DOHH2 (cell line): ENCODE results near the gene PXK.
A peak's percentile ranks its signal among the peaks of the same experiment; 100 is the strongest.

Source experiments
- H3F3A ChIP-seq: fragments of 200-600 bp; sonication (generic), shearing (Covaris generic); 2 replicates; pipeline ENCODE4 v1.6.0; 2016; ENCODE audit warnings: antibody characterized with exemption, mild to moderate bottlenecking; ENCODE audit not compliant: control insufficient read depth, insufficient read depth
- H3K27ac ChIP-seq: fragments of 200-600 bp; sonication (generic); 2 replicates; pipeline ENCODE4 v1.5.1; 2014; ENCODE audit warnings: low read depth, mild to moderate bottlenecking, low read length, moderate library complexity
- H3K27me3 ChIP-seq: fragments of 200-600 bp; sonication (generic); 2 replicates; pipeline ENCODE4 v1.6.1; 2014; ENCODE audit warnings: mild to moderate bottlenecking, low read length, mixed read lengths; ENCODE audit not compliant: control insufficient read depth
- H3K36me3 ChIP-seq: fragments of 200-600 bp; sonication (generic); 2 replicates; pipeline ENCODE4 v1.6.1; 2014; ENCODE audit warnings: mild to moderate bottlenecking, low read length, moderate library complexity, mixed read lengths; ENCODE audit not compliant: control insufficient read depth
- H3K4me1 ChIP-seq: fragments of 200-600 bp; sonication (generic); 2 replicates; pipeline ENCODE4 v1.6.1; 2014; ENCODE audit warnings: mild to moderate bottlenecking, low read length, mixed read lengths; ENCODE audit not compliant: control insufficient read depth
- H3K4me2 ChIP-seq: fragments of 200-600 bp; sonication (generic); 2 replicates; pipeline ENCODE4 v1.6.0; 2014; ENCODE audit warnings: mild to moderate bottlenecking, low read length, moderate library complexity
- H3K4me3 ChIP-seq: fragments of 200-600 bp; sonication (generic); 2 replicates; pipeline ENCODE4 v1.5.1; 2014; ENCODE audit warnings: mild to moderate bottlenecking, low read length, mixed read lengths
- H3K79me2 ChIP-seq: fragments of 200-600 bp; sonication (generic); 2 replicates; pipeline ENCODE4 v1.6.1; 2014; ENCODE audit warnings: mild to moderate bottlenecking, low read length, mixed read lengths; ENCODE audit not compliant: control insufficient read depth
- H3K9me2 ChIP-seq: fragments of 200-600 bp; sonication (generic); replicated peaks from 2 replicates; pipeline ENCODE4 v1.6.1; 2014; ENCODE audit warnings: mild to moderate bottlenecking, low read length, mixed read lengths; ENCODE audit not compliant: control insufficient read depth
- H3K9me3 ChIP-seq: fragments of 200-600 bp; sonication (generic); 2 replicates; pipeline ENCODE4 v1.6.1; 2014; ENCODE audit warnings: antibody characterized with exemption, low read length, mixed read lengths; ENCODE audit not compliant: control insufficient read depth, insufficient read depth
- H4K20me1 ChIP-seq: fragments of 200-600 bp; sonication (generic); 2 replicates; pipeline ENCODE4 v1.6.0; 2014; ENCODE audit warnings: low read depth, mild to moderate bottlenecking, antibody characterized with exemption, low read length, moderate library complexity; ENCODE audit not compliant: control insufficient read depth, insufficient read depth
- EZH2phosphoT487 ChIP-seq: fragments of 200-600 bp; sonication (generic); IDR thresholded peaks from 2 replicates; pipeline ENCODE4 v1.6.1; 2017; ENCODE audit warnings: borderline replicate concordance, mild to moderate bottlenecking, antibody characterized with exemption, low read length, moderate library complexity, mixed read lengths
- TF ChIP-seq, protein P1 (sequence below): fragments of 200-600 bp; sonication (generic); IDR thresholded peaks from one replicate; pipeline ENCODE4 v1.5.1; 2014; ENCODE audit warnings: antibody characterized with exemption, mild to moderate bottlenecking, low read depth, low read length; ENCODE audit not compliant: poor library complexity, severe bottlenecking

The PXK gene

DNA sequence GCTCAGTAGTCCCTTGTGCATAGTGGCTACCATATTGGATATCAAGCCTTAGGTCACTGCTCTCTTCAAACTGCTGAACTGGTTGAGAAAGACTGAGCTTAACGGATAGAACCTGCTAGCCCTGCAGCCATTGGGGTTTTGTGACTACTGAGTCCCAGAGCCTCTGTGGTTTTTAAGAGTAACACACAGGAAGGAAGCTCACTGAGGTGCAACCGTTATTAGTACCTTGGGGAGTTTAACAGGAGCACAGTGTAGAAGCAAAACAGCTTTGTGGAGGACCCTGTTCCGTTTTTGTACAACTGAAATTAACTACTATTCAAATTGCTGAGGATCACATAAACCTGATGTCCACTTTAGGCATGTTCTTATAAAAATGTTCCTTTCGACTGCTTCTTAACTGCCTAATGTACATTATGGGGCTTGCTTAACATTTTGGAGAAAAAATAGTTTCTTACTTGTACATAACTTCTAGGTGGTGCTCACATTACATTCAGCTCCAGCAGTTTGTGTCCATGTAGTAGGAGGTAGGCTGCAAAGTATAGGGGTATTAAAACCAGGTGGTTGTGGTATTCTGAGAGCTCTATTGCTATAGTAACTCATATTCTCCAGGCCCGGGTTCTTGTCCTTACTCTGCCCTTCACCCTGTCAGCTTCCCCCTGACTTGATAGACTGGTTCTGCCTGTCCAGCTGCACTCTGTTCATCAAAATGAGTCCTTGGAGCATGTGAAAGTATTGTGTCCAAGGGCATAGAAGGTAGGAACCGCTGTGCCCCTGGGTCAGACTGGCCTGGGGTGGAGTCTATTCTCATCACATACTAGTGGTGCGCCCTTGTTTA, 17.3 kb downstream of the PXK start:
- Histone ChIP-seq H3K36me3 (peaks cover 77% of the 10 kb centered on the region), H3K27ac (peak overlapping the region; percentile 99), H3K9me2 (no peaks in the 10 kb centered on the region), H3K4me3 (peak overlapping the region; percentile 71), H3K9me3 (no peaks in the 10 kb centered on the region), H4K20me1 (no peaks in the 10 kb centered on the region), H3K79me2 (peaks cover 81% of the 10 kb centered on the region), H3K27me3 (no peaks in the 10 kb centered on the region), H3K4me2 (peak overlapping the region; percentile 98), H3F3A (peaks cover 76% of the 10 kb centered on the region), H3K4me1 (peaks cover 99% of the 10 kb centered on the region)
- TF ChIP-seq, protein P1, sequence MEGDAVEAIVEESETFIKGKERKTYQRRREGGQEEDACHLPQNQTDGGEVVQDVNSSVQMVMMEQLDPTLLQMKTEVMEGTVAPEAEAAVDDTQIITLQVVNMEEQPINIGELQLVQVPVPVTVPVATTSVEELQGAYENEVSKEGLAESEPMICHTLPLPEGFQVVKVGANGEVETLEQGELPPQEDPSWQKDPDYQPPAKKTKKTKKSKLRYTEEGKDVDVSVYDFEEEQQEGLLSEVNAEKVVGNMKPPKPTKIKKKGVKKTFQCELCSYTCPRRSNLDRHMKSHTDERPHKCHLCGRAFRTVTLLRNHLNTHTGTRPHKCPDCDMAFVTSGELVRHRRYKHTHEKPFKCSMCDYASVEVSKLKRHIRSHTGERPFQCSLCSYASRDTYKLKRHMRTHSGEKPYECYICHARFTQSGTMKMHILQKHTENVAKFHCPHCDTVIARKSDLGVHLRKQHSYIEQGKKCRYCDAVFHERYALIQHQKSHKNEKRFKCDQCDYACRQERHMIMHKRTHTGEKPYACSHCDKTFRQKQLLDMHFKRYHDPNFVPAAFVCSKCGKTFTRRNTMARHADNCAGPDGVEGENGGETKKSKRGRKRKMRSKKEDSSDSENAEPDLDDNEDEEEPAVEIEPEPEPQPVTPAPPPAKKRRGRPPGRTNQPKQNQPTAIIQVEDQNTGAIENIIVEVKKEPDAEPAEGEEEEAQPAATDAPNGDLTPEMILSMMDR: no peak
- no peak for TF ChIP-seq EZH2phosphoT487

GRCh38 chr3:58350627-58351013, 17.9 kb downstream of the PXK start:
- H3K27me3 ChIP-seq: no peaks in the 10 kb centered on the region
- peak overlapping the region; percentile 98 for H3K4me2 ChIP-seq
- H3K4me3 ChIP-seq: peak overlapping the region; percentile 71
- no peaks in the 10 kb centered on the region for H3K9me3 ChIP-seq
- TF ChIP-seq EZH2phosphoT487: no peak
- TF ChIP-seq, protein P1: no peak
- no peaks in the 10 kb centered on the region for H4K20me1 ChIP-seq
- peaks cover 70% of the 10 kb centered on the region for H3F3A ChIP-seq
- H3K4me1 ChIP-seq: peaks cover 99% of the 10 kb centered on the region
- H3K27ac ChIP-seq: peak overlapping the region; percentile 99
- H3K9me2 ChIP-seq: no peaks in the 10 kb centered on the region
- H3K36me3 ChIP-seq: peaks cover 79% of the 10 kb centered on the region
- peaks cover 81% of the 10 kb centered on the region for H3K79me2 ChIP-seq

- peaks cover 82% of the 10 kb centered on the region for H3K36me3 ChIP-seq
- H3K9me3 ChIP-seq: no peaks in the 10 kb centered on the region
- no peaks in the 10 kb centered on the region for H3K27me3 ChIP-seq
- no peak for TF ChIP-seq EZH2phosphoT487
- TF ChIP-seq, protein P1: peak; percentile 47
- H3K4me1 ChIP-seq: peaks cover 99% of the 10 kb centered on the region
- H3K79me2 ChIP-seq: peaks cover 81% of the 10 kb centered on the region
- no peaks in the 10 kb centered on the region for H3K9me2 ChIP-seq
- H3K4me3 ChIP-seq: peak overlapping the region; percentile 71
- peak overlapping the region; percentile 98 for H3K4me2 ChIP-seq
- H3K27ac ChIP-seq: peak overlapping the region; percentile 99
- H4K20me1 ChIP-seq: no peaks in the 10 kb centered on the region
- H3F3A ChIP-seq: peaks cover 60% of the 10 kb centered on the region
Observed at GRCh38 chr3:58351920-58352319, 19.2 kb downstream of the PXK start.
